GM18505 (cell line): ENCODE data around the gene SNX24.

Experiments used
- ATAC-seq: cut with Tn5 transposase; IDR thresholded peaks from one replicate; pipeline ENCODE4 v1.9.1; 2021; ENCODE audit not compliant: unreplicated experiment
- POLR2A ChIP-seq: IDR thresholded peaks from 4 replicates; pipeline ENCODE4 v1.6.1; 2011; ENCODE audit warnings: borderline replicate concordance; ENCODE audit not compliant: insufficient read depth, insufficient read length; ENCODE audit errors: extremely low read depth

Gene SNX24

GRCh38 chr5:122845229-122846050, at the start of gene SNX24:
Gene SNX24, plus strand, starts transcription at chr5:122845613. Its CDS starts 21 bp downstream, at chr5:122845634.
- TF ChIP-seq POLR2A, result no peak
- peak; percentile 86 for ATAC-seq

DNA sequence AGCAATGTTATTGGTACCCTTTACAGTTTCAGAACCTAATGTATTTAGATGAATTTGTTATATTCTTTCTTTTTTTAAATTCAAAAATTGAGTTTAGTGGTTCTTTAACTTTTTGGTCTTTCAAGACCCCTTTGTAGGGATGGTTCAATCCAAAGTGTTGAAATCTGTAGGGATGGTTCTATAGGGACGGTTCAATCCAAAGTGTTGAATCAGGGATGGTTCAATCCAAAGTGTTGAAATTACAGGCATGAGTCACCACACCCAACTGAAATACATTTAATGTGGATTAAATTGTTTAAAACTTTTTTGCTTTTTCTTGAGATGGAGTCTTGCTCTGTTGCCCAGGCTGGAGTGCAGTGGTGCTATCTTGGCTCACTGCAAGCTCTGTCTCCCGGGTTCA, 39.9 kb upstream of the SNX24 start:
- no peak for ATAC-seq
- no peak for TF ChIP-seq POLR2A

- ATAC-seq, result no peak
- no peak for TF ChIP-seq POLR2A
Measured at GRCh38 chr5:122810405-122810804, 35.0 kb upstream of the SNX24 start.

DNA sequence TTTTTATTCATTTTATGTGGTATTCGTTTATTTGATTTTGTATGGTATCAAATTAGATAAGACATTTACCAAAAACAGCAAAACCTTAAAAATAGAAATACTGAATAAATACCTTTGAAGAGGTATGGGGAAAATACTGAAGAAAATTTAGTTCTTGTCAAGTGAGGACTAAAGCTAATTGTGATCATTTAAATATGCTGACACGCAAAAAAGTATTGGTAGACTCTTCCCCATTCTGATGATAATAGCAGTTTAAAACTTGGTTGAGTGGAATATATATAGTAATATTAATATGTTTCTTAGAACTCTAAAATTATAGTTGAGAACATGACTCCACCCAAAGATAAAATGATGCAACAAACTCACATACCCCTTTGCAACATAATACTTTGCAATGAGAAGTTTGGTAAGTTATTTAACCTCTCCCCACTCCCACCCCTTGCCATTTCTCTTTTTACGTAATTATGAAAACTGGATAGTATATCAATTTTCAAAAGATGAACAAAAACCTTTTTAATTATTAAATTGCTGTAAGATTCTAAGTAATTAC, 30.1 kb upstream of the SNX24 start:
- no peak for TF ChIP-seq POLR2A
- no peak for ATAC-seq

DNA sequence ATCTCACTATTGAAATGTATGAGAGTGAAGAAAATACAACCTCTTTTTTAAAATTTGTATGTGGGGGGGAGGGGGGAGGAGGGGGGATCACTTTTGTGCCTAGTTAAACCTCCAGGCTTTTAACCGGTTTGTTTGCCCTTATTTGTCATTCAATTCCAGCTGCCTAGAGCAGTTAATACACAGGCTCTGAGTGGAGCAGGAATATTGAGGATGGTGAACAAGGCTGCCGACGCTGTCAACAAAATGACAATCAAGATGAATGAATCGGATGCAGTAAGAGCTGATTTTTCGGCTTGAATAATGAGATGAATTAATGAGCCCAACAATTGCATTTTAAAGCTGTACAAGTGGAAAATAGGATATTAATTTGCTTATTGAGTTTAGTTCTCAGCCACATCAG, 28.7 kb upstream of the SNX24 start:
- ATAC-seq, result no peak
- TF ChIP-seq POLR2A, result no peak

GRCh38 chr5:122831984-122832383, 13.4 kb upstream of the SNX24 start:
- TF ChIP-seq POLR2A, result no peak

GRCh38 chr5:122835681-122836080, 9.7 kb upstream of the SNX24 start:
- ATAC-seq, result no peak

More at GRCh38 chr5:122831984-122832383, 13.4 kb upstream of the SNX24 start:
- no peak for ATAC-seq

GRCh38 chr5:122836947-122837346, 8.5 kb upstream of the SNX24 start:
- no peak for TF ChIP-seq POLR2A
- no peak for ATAC-seq

More at GRCh38 chr5:122835681-122836080, 9.7 kb upstream of the SNX24 start:
- TF ChIP-seq POLR2A, result no peak

GRCh38 chr5:122839731-122840130, 5.7 kb upstream of the SNX24 start:
- TF ChIP-seq POLR2A, result no peak
- no peak for ATAC-seq

GRCh38 chr5:122842016-122842580, 3.3 kb upstream of the SNX24 start:
- no peak for ATAC-seq

DNA sequence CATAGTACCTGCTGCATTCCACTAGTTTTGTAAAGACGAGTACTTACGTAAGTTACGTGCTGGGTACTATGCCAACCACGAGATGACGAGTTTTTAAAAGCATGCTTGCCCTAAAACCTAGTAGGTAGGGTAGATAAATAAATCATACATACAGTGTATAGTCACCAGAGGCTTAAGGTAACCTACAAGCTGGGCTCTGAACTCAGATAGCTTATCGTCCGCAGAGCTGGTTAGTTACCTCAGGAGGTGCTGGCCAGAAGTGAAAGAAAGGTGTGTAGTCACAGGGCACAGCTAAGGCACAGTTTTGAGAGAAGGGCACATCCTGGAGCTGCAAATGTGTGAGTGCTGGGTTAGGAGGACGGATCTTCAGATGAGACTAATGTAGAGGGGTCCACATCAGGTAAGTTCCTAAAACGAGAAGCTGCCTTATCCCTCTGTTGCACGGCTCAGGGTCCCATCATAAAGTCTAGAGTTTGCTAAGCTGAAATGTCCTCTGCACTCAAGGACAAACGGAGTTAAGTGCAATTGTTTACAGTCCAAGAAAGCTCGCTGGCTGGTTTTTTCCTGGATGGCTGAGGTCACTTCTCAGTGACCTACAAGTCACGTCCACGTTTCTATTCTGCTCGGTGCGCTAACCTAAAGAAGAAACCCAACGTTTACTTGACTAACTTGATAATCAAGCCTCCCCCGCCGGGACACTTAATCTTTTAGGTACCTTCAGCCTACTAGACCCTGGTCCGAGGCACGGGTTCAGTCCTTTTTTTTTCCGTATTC, 1.1 kb upstream of the SNX24 start:
- TF ChIP-seq POLR2A, result no peak
- ATAC-seq, result no peak

More at GRCh38 chr5:122842016-122842580, 3.3 kb upstream of the SNX24 start:
- TF ChIP-seq POLR2A, result no peak

DNA sequence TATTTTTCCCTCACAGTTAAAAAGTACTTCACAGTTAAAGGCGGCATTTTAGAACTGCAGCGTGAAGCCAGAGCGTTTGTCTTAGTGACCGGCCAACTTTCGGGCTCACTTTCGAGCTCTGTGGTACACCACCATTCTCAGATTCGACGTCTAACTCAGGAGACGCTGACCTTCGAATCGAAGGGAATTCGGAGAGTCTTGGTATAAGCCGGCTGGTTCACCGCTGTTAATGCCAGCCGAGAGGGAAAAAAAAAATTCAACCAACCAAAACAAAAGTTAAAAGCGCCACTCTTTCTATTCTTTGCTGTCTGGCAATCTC, 544 bp upstream of the SNX24 start:
- ATAC-seq, result peak; percentile 27
- no peak for TF ChIP-seq POLR2A

GRCh38 chr5:122846051-122846550, 688 bp downstream of the SNX24 start:
- ATAC-seq, result no peak
- TF ChIP-seq POLR2A, result no peak
